AG09309 (cell line): ENCODE results near the gene IFNE.
A peak's percentile ranks its signal among the peaks of the same experiment; 100 is the strongest.

ENCODE experiments used
- DNase-seq: peaks from one replicate; pipeline ENCODE4 v3.0.0-alpha.2; 2010; ENCODE audit warnings: low read depth
- H3K4me3 ChIP-seq: 2 replicates; pipeline ENCODE4 v1.5.1; 2011; ENCODE audit warnings: mild to moderate bottlenecking, low read depth, low read length, moderate library complexity; ENCODE audit not compliant: control insufficient read depth
- TF ChIP-seq, protein P1 (sequence below): IDR thresholded peaks from 2 replicates; pipeline ENCODE4 v1.5.1; 2011; ENCODE audit warnings: mild to moderate bottlenecking, low read depth, low read length, inconsistent platforms; ENCODE audit not compliant: insufficient read depth, control insufficient read depth; ENCODE audit errors: missing control alignments

Gene IFNE

DNA sequence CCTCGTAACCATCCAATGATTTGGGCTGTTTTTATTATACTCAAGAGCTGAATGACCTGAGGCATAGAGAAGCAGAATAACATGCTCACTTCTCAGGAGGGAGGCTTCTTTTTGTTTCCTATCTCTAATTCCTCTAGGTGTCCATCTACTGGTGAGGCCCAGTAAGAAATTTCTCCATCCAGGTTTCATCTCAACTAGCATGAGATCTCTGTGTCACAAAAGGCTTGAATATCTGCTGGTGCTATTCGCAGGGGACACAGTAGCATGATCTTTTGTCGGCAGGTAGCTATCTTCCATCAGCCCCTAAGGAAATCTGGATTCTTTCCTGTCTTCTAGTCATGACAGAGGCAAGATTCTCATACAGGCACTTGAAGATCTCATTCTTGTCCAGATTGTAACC, 8.9 kb downstream of the IFNE start:
- DNase-seq, result no peak
- no peak overlapping the region for H3K4me3 ChIP-seq
- TF ChIP-seq, protein P1, sequence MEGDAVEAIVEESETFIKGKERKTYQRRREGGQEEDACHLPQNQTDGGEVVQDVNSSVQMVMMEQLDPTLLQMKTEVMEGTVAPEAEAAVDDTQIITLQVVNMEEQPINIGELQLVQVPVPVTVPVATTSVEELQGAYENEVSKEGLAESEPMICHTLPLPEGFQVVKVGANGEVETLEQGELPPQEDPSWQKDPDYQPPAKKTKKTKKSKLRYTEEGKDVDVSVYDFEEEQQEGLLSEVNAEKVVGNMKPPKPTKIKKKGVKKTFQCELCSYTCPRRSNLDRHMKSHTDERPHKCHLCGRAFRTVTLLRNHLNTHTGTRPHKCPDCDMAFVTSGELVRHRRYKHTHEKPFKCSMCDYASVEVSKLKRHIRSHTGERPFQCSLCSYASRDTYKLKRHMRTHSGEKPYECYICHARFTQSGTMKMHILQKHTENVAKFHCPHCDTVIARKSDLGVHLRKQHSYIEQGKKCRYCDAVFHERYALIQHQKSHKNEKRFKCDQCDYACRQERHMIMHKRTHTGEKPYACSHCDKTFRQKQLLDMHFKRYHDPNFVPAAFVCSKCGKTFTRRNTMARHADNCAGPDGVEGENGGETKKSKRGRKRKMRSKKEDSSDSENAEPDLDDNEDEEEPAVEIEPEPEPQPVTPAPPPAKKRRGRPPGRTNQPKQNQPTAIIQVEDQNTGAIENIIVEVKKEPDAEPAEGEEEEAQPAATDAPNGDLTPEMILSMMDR, result no peak

DNA sequence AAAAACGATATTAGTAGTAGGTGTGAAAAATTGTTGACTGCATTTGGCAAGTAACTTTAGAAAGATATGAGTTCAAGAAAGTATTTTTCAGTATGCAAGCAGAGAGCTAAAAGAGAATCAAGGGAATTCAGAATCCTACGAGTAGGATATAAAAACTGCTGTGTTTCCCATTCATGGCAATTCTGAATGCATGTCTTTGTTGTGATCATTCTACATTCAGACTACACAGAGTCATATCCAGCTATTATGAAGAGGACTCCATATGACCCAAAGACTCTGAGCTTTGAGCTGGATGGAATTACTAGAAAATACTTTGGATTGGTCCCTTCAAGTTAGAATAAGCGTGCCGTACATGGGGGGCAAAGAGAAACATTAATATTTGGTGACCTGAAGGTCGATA, 12.0 kb downstream of the IFNE start:
- H3K4me3 ChIP-seq, result no peak overlapping the region
- TF ChIP-seq, protein P1, result no peak
- no peak for DNase-seq

DNA sequence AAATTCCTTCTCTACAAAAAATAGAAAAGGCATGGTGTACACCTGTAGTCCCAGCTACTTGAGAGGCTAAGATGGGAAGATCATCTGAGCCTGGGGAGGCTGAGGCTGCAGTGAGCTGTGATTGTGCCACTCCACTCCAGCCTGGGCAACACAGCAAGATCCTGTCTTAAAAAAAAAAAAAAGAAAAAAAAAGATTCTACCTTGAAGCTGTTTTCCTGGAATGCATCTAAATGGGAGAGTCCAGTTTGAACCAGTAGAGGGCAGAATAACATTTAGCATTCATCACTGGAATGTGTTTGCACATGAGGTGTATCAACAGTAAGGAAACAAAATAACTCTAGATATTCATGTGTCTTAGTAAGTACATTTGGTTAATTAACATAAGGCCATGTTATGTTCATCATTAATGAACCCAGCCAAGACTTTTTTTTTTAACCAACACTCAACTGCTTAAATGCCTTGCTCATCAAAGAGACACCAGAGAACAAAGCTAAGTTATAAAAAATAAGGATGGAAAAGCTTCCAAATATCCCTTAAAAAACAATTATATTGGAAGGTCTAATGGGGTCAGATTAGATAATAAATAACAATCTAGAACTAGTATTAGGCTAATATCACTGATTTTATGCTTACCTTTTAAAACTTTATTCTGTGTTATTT, 16.1 kb downstream of the IFNE start:
- H3K4me3 ChIP-seq, result no peak overlapping the region
- TF ChIP-seq, protein P1, result peak; percentile 69
- peak; percentile 32 for DNase-seq

DNA sequence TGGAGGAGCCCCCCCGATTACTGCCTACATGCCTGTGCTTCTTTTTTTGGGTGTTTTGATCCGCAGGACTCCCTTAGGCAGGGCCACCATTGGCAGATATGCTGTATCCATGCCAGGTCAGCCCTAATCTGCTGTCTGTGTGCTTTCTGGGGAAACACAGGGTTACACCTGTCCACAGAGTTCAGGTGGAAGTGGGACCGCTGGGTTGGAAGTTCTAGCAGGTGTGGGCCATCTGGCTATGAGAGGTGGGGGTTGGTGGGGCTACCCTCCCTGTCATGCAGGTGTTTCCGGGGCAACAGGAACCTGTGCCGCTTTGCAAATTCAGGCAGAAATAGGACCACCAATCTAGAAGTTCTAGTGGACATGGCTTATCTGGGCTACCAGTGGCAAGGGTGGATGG, 17.0 kb downstream of the IFNE start:
- TF ChIP-seq, protein P1, result no peak
- DNase-seq, result no peak
- no peak overlapping the region for H3K4me3 ChIP-seq

- H3K4me3 ChIP-seq, result no peak overlapping the region
- DNase-seq, result no peak
- TF ChIP-seq, protein P1, result no peak
These were observed 20.7 kb downstream of the IFNE start for GRCh38 chr9:21461377-21461776.

DNA sequence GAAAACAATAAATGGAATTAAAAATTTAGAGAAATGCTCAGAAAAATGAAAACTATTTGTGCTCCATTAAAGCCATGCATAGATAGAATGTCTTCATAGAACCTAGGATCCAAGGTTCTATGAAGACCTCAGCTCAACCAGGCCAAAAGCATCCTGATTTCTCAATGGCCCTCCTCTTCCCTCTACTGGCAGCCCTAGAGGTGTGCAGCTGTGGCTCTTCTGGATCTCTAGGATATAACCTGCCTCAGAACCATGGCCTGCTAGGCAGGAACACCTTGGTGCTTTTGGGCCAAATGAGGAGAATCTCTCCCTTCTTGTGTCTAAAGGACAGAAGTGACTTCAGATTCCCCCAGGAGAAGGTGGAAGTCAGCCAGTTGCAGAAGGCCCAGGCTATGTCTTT, 26.8 kb downstream of the IFNE start:
- no peak overlapping the region for H3K4me3 ChIP-seq
- TF ChIP-seq, protein P1, result peak; percentile 81
- no peak for DNase-seq
